IPS-15b (cell line): Measurements from ENCODE around the gene ZNF232.

Experiments used
- H3K27me3 ChIP-seq: one replicate; pipeline ENCODE4 v1.6.1; 2013; ENCODE audit warnings: low read length; ENCODE audit not compliant: control insufficient read depth, insufficient read depth
- H3K36me3 ChIP-seq: one replicate; pipeline ENCODE4 v1.6.1; 2013; ENCODE audit warnings: low read length; ENCODE audit not compliant: control insufficient read depth, insufficient read depth
- H3K4me1 ChIP-seq: one replicate; pipeline ENCODE4 v1.6.1; 2013; ENCODE audit warnings: mild to moderate bottlenecking, low read length; ENCODE audit not compliant: control insufficient read depth, insufficient read depth
- H3K4me3 ChIP-seq: one replicate; pipeline ENCODE4 v1.5.1; 2013; ENCODE audit warnings: low read depth, low read length
- H3K9ac ChIP-seq: one replicate; pipeline ENCODE4 v1.6.1; 2013; ENCODE audit warnings: low read depth, mild to moderate bottlenecking, low read length
- H3K9me3 ChIP-seq: one replicate; pipeline ENCODE4 v1.6.1; 2013; ENCODE audit warnings: mild to moderate bottlenecking, low read length; ENCODE audit not compliant: control insufficient read depth, insufficient read depth

ZNF232 gene

GRCh38 chr17:5120036-5120435 is 8.4 kb upstream of the ZNF232 start:
- Histone ChIP-seq H3K4me1 (no peaks in the 10 kb centered on the region), H3K4me3 (no peak overlapping the region), H3K9me3 (no peaks in the 10 kb centered on the region), H3K27me3 (peaks cover 20% of the 10 kb centered on the region), H3K9ac (no peak overlapping the region), H3K36me3 (no peaks in the 10 kb centered on the region)

GRCh38 chr17:5118219-5118618 is 6.5 kb upstream of the ZNF232 start:
- Histone ChIP-seq H3K9ac (no peak overlapping the region), H3K36me3 (no peaks in the 10 kb centered on the region), H3K4me3 (no peak overlapping the region), H3K27me3 (peaks cover 13% of the 10 kb centered on the region), H3K4me1 (no peaks in the 10 kb centered on the region), H3K9me3 (no peaks in the 10 kb centered on the region)

- Histone ChIP-seq H3K9me3 (no peaks in the 10 kb centered on the region), H3K9ac (no peak within 1 kb of the TSS), H3K36me3 (no peaks in the 10 kb centered on the region), H3K4me3 (no peak within 1 kb of the TSS), H3K27me3 (no peaks in the 10 kb centered on the region), H3K4me1 (peaks cover under 1% of the 10 kb centered on the region)
These were observed 4.3 kb upstream of the ZNF232 start, which contains the start of gene USP6 for GRCh38 chr17:5115673-5116651. Gene USP6, plus strand, starts transcription at chr17:5116032. Its CDS starts 14,336 bp downstream, at chr17:5130368.

- Histone ChIP-seq H3K36me3 (peaks cover 20% of the 10 kb centered on the region), H3K27me3 (no peaks in the 10 kb centered on the region), H3K4me1 (peaks cover 5% of the 10 kb centered on the region), H3K9ac (peak overlapping the region; percentile 90), H3K4me3 (peak overlapping the region; percentile 93), H3K9me3 (no peaks in the 10 kb centered on the region)
These were observed 862 bp downstream of the ZNF232 start for GRCh38 chr17:5110816-5111215.

- Histone ChIP-seq H3K9ac (no peak overlapping the region), H3K36me3 (peaks cover 6% of the 10 kb centered on the region), H3K4me3 (no peak overlapping the region), H3K4me1 (no peaks in the 10 kb centered on the region), H3K9me3 (no peaks in the 10 kb centered on the region), H3K27me3 (peaks cover 4% of the 10 kb centered on the region)
These were observed 10.8 kb downstream of the ZNF232 start for GRCh38 chr17:5100832-5101231.

GRCh38 chr17:5099271-5099670 is 12.4 kb downstream of the ZNF232 start:
- H3K36me3 ChIP-seq: no peaks in the 10 kb centered on the region
- no peak overlapping the region for H3K9ac ChIP-seq
- H3K27me3 ChIP-seq: peaks cover 4% of the 10 kb centered on the region
- peaks cover 5% of the 10 kb centered on the region for H3K9me3 ChIP-seq
- H3K4me1 ChIP-seq: no peaks in the 10 kb centered on the region
- H3K4me3 ChIP-seq: no peak overlapping the region

- H3K9me3 ChIP-seq: peaks cover 24% of the 10 kb centered on the region
These were observed 14.4 kb downstream of the ZNF232 start for GRCh38 chr17:5097101-5097834.

GRCh38 chr17:5096731-5097100 is 15.0 kb downstream of the ZNF232 start:
- peaks cover 4% of the 10 kb centered on the region for H3K27me3 ChIP-seq
- peaks cover 5% of the 10 kb centered on the region for H3K36me3 ChIP-seq
- H3K9me3 ChIP-seq: peaks cover 30% of the 10 kb centered on the region
- H3K4me3 ChIP-seq: peak overlapping the region; percentile 62
- H3K9ac ChIP-seq: no peak overlapping the region
- no peaks in the 10 kb centered on the region for H3K4me1 ChIP-seq

More at GRCh38 chr17:5097101-5097834, 14.4 kb downstream of the ZNF232 start:
- peaks cover 4% of the 10 kb centered on the region for H3K27me3 ChIP-seq
- H3K36me3 ChIP-seq: peaks cover 3% of the 10 kb centered on the region
- no peaks in the 10 kb centered on the region for H3K4me1 ChIP-seq
- peak overlapping the region; percentile 62 for H3K4me3 ChIP-seq
- peak overlapping the region; percentile 65 for H3K9ac ChIP-seq

- Histone ChIP-seq H3K36me3 (peaks cover 11% of the 10 kb centered on the region), H3K27me3 (peaks cover 4% of the 10 kb centered on the region), H3K9ac (no peak overlapping the region), H3K9me3 (peaks cover 44% of the 10 kb centered on the region), H3K4me1 (no peaks in the 10 kb centered on the region), H3K4me3 (no peak overlapping the region)
These were observed 19.3 kb downstream of the ZNF232 start for GRCh38 chr17:5092218-5093010.

- peaks cover 5% of the 10 kb centered on the region for H3K4me1 ChIP-seq
- no peaks in the 10 kb centered on the region for H3K36me3 ChIP-seq
These were observed 31.1 kb downstream of the ZNF232 start for GRCh38 chr17:5080591-5080990.

More at GRCh38 chr17:5080591-5080990, 31.1 kb downstream of the ZNF232 start:
- no peak overlapping the region for H3K4me3 ChIP-seq
- peaks cover 8% of the 10 kb centered on the region for H3K27me3 ChIP-seq
- no peaks in the 10 kb centered on the region for H3K9me3 ChIP-seq
- H3K9ac ChIP-seq: no peak overlapping the region
